C4-2B (cell line): ENCODE results near the gene RAB26.
"Not testable (repeated sequence)": the region's sequence is repeated elsewhere in the genome, so short reads cannot be mapped to it uniquely, and the experiment has no call there.

Experiments
- CTCF ChIP-seq: fragments of 450-650 bp; conservative IDR thresholded peaks from 2 replicates; pipeline ENCODE4 v1.5.1; 2017; ENCODE audit warnings: mild to moderate bottlenecking
- ZFX ChIP-seq: fragments of 450-650 bp; IDR thresholded peaks from 2 replicates; pipeline ENCODE4 v1.6.1; 2017

GRCh38 chr16:2112539-2113106 is 35.8 kb upstream of the RAB26 start:
- not testable (repeated sequence) for TF ChIP-seq CTCF, ZFX
